Measurements from ENCODE around the gene SYNDIG1. TPM values are rescaled to one million over a fixed set of nuclear protein-coding genes. Genes with fewer than 3 reads are reported as not detected.
A peak's percentile ranks its signal among the peaks of the same experiment; 100 is the strongest.

SYNDIG1 gene
- total RNA-seq, 1 experiment from 2014 or later, result 5.4 TPM

- Histone ChIP-seq H2BK20ac (ENCODE audit: low read depth, low read length, poor library complexity, severe bottlenecking) (no peak overlapping the region), H3K23me2 (ENCODE audit: insufficient read length, low read depth, low read length, poor library complexity, severe bottlenecking) (no peaks in the 10 kb centered on the region), H2AFZ (ENCODE audit: low read length) (no peak overlapping the region), H3K9ac (ENCODE audit: extremely low read depth, insufficient read length, low read length) (no peak overlapping the region), H2BK12ac (ENCODE audit: insufficient read length, low read depth, low read length) (no peak overlapping the region), H3T11ph (ENCODE audit: low read length) (no peak overlapping the region), H3K18ac (ENCODE audit: insufficient read length, low read depth, low read length) (no peak overlapping the region), H3K4me2 (ENCODE audit: insufficient read depth, insufficient read length, low read length) (no peak overlapping the region), H2AK5ac (ENCODE audit: insufficient read length, low read length) (no peak overlapping the region), H3K27ac (ENCODE audit: insufficient read length, low read depth, low read length) (no peak overlapping the region), H3K4me1 (ENCODE audit: insufficient read depth, low read length) (peaks cover 14% of the 10 kb centered on the region), H2BK15ac (ENCODE audit: low read depth, low read length) (no peak overlapping the region), H3K14ac (ENCODE audit: insufficient read depth, low read length) (no peak overlapping the region), H3K56ac (ENCODE audit: insufficient read length, low read depth, low read length) (no peak overlapping the region), H3K79me1 (ENCODE audit: insufficient read depth, low read depth, low read length, poor library complexity, severe bottlenecking) (no peaks in the 10 kb centered on the region), H2BK120ac (ENCODE audit: low read depth, low read length, poor library complexity, severe bottlenecking) (no peak overlapping the region), H4K8ac (replicated peaks; ENCODE audit: insufficient read length, low read depth, low read length) (no peak overlapping the region), H2BK5ac (ENCODE audit: insufficient read length, low read length) (no peak overlapping the region), H3K27me3 (ENCODE audit: insufficient read depth, low read length) (no peaks in the 10 kb centered on the region), H3K9me3 (ENCODE audit: control insufficient read depth, low read depth, low read length) (no peaks in the 10 kb centered on the region), H3K79me2 (ENCODE audit: insufficient read depth, low read length) (no peaks in the 10 kb centered on the region), H3K4ac (ENCODE audit: low read depth, low read length) (no peak overlapping the region), H4K5ac (ENCODE audit: insufficient read length, low read depth, low read length) (no peak overlapping the region), H4K91ac (ENCODE audit: insufficient read length, low read depth, low read length) (no peak overlapping the region), H4K20me1 (ENCODE audit: control insufficient read depth, insufficient read depth, insufficient read length) (no peaks in the 10 kb centered on the region), H3K23ac (ENCODE audit: insufficient read length, low read depth, low read length) (no peak overlapping the region)
- Mint-ChIP-seq H3K4me1 (peaks cover 31 to 39% of the 10 kb centered on the region in 2 experiments), H3K9me3 (no peaks in the 10 kb centered on the region; a peak in 1 of 5 replicates), H3K27me3 (ENCODE audit: low read depth) (peaks cover 1% of the 10 kb centered on the region; the same call in 1 of the 2 replicates), H3K36me3 (ENCODE audit: insufficient read depth in 1 of 3, low read depth in 3 of 3) (peaks cover 0 to 2% (median 0%) of the 10 kb centered on the region in 3 experiments; a peak in 2 of 7 replicates), H3K4me3 (no peak overlapping the region), H3K27ac (no peak overlapping the region; a peak in 1 of 7 replicates)
- no peak for TF ChIP-seq CTCF (conservative IDR thresholded peaks at IDR 0.05)
- peak; percentile 15 for DNase-seq
- WGBS (ENCODE audit: extremely low coverage, insufficient read length, low lambda C conversion rate), result no CpG with 5 or more reads among the region's 8 CpGs
These were observed 25.8 kb downstream of the SYNDIG1 start for GRCh38 chr20:24495266-24495665.
